Ishikawa (cell line): ENCODE data around the gene BRD7.

Experiments used
- CEBPB ChIP-seq: IDR thresholded peaks from 2 replicates; pipeline ENCODE4 v1.6.1; 2012
- CREB1 ChIP-seq: IDR thresholded peaks from 2 replicates; pipeline ENCODE4 v1.6.1; 2012; ENCODE audit warnings: low read depth
- EGR1 ChIP-seq: IDR thresholded peaks from 2 replicates; pipeline ENCODE4 v1.6.1; 2012
- EP300 ChIP-seq: IDR thresholded peaks from 2 replicates; pipeline ENCODE4 v1.6.1; 2012; ENCODE audit warnings: borderline replicate concordance
- FOXM1 ChIP-seq: IDR thresholded peaks from 2 replicates; pipeline ENCODE4 v1.6.1; 2012; ENCODE audit warnings: low read depth, borderline replicate concordance
- MAX ChIP-seq: IDR thresholded peaks from 2 replicates; pipeline ENCODE4 v1.6.1; 2012
- NFIC ChIP-seq: IDR thresholded peaks from 2 replicates; pipeline ENCODE4 v1.6.1; 2012
- RAD21 ChIP-seq: IDR thresholded peaks from 2 replicates; pipeline ENCODE4 v1.6.1; 2012; ENCODE audit warnings: low read depth
- REST ChIP-seq: IDR thresholded peaks from 2 replicates; pipeline ENCODE4 v1.6.1; 2012; ENCODE audit warnings: low read depth, mild to moderate bottlenecking
- TAF1 ChIP-seq: IDR thresholded peaks from 2 replicates; pipeline ENCODE4 v1.6.1; 2012; ENCODE audit warnings: low read depth, mild to moderate bottlenecking
- TCF12 ChIP-seq: IDR thresholded peaks from 2 replicates; pipeline ENCODE4 v1.6.1; 2012; ENCODE audit warnings: low read depth
- TEAD4 ChIP-seq: IDR thresholded peaks from 2 replicates; pipeline ENCODE4 v1.6.1; 2012
- USF1 ChIP-seq: IDR thresholded peaks from 2 replicates; pipeline ENCODE4 v1.6.1; 2012
- YY1 ChIP-seq: IDR thresholded peaks from 2 replicates; pipeline ENCODE4 v1.6.1; 2012; ENCODE audit warnings: low read depth
- ZBTB7A ChIP-seq: IDR thresholded peaks from 2 replicates; pipeline ENCODE4 v1.6.1; 2012; ENCODE audit warnings: low read depth

The BRD7 gene

GRCh38 chr16:50289950-50290764, 78.6 kb downstream of the BRD7 start:
- no peak for TF ChIP-seq ZBTB7A
- no peak for TF ChIP-seq TAF1
- TF ChIP-seq TCF12 = no peak
- no peak for TF ChIP-seq NFIC
- no peak for TF ChIP-seq MAX
- TF ChIP-seq TEAD4 = no peak
- no peak for TF ChIP-seq CREB1
- no peak for TF ChIP-seq EGR1
- no peak for TF ChIP-seq RAD21
- TF ChIP-seq FOXM1 = no peak
- no peak for TF ChIP-seq CEBPB
- no peak for TF ChIP-seq REST
- TF ChIP-seq EP300 = no peak
- no peak for TF ChIP-seq USF1
- TF ChIP-seq YY1 = no peak

GRCh38 chr16:50288920-50289319, 79.9 kb downstream of the BRD7 start:
- TF ChIP-seq REST = no peak
- TF ChIP-seq MAX = no peak
- TF ChIP-seq EGR1 = no peak
- no peak for TF ChIP-seq YY1
- no peak for TF ChIP-seq RAD21
- no peak for TF ChIP-seq FOXM1
- TF ChIP-seq ZBTB7A = no peak
- no peak for TF ChIP-seq TCF12
- TF ChIP-seq EP300 = no peak
- TF ChIP-seq CEBPB = no peak
- no peak for TF ChIP-seq CREB1
- no peak for TF ChIP-seq USF1
- TF ChIP-seq TEAD4 = no peak

GRCh38 chr16:50288026-50288425, 80.8 kb downstream of the BRD7 start:
- TF ChIP-seq CREB1 = no peak
- no peak for TF ChIP-seq ZBTB7A
- TF ChIP-seq EGR1 = no peak
- TF ChIP-seq NFIC = no peak
- no peak for TF ChIP-seq FOXM1
- no peak for TF ChIP-seq YY1
- TF ChIP-seq TAF1 = no peak
- TF ChIP-seq TEAD4 = no peak
- TF ChIP-seq REST = no peak
- TF ChIP-seq EP300 = no peak
- no peak for TF ChIP-seq MAX
- no peak for TF ChIP-seq TCF12
- no peak for TF ChIP-seq CEBPB
- TF ChIP-seq RAD21 = no peak
- no peak for TF ChIP-seq USF1

GRCh38 chr16:50286681-50287080, 82.1 kb downstream of the BRD7 start:
- TF ChIP-seq CREB1 (no peak), REST (no peak), TAF1 (no peak), EGR1 (no peak), FOXM1 (no peak), TEAD4 (no peak), NFIC (no peak), EP300 (no peak), RAD21 (no peak), MAX (no peak)
